Left renal pelvis (tissue), 4 donors: ENCODE results near the gene ECI1. TPM values are rescaled to one million over a fixed set of nuclear protein-coding genes. Genes with fewer than 3 reads are reported as not detected.
"Not testable (repeated sequence)": the region's sequence is repeated elsewhere in the genome, so short reads cannot be mapped to it uniquely, and the experiment has no call there.

Source experiments
- DNase-seq, 4 donors: peaks; one replicate each; pipeline ENCODE4 v3.0.0-alpha.2; 2013; ENCODE audit warnings: low read depth in 4 of 4, low spot score in 3 of 4
- polyA plus RNA-seq, 4 donors: library from polyadenylated mRNA; unstranded; fragments of 120-200 nt; gene quantifications; one replicate each; pipeline ENCODE4 v1.2.1, GENCODE V29; 2013; ENCODE audit not compliant: insufficient read length in 4 of 4

The ECI1 gene
- polyA plus RNA-seq, 4 donors: 30.5 to 89.5 (median 58.5) TPM

DNA sequence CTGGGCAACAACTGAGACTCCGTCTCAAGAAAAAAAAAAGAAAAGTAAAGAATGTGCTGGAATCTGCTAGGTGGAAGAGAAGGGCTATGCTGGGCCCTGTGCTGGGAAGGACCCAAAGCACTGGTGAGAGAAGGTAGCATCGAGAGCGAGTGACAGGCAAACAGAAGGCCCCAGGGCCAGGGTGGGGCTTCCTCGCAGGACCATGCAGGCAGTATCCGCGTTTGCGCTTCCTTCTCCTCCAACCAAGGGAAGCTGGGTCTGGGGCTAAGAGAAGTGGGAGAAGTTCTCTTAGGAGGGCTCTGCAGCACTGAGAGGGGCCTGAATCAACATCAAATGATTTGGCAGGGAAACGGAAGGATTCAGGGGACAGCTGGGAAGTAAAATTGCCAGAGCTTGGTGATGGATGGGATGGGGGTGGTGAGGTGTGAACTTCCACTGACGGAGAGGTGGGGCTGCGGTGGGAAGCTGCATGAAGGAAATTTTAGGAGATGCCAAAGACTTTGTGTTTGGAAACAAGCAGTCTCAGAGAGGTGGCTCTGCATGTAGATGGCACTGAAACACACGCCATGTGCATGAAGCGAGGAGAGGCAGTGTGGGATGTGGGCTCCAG lies 5.2 kb upstream of the ECI1 start:
- no peak for DNase-seq

- no peak for DNase-seq
Measured at GRCh38 chr16:2253293-2253692, 1.9 kb upstream of the ECI1 start.

GRCh38 chr16:2252806-2253148 lies 1.4 kb upstream of the ECI1 start:
- DNase-seq: no peak

- no peak for DNase-seq
Measured at GRCh38 chr16:2250652-2251295, 613 bp downstream of the ECI1 start.

DNA sequence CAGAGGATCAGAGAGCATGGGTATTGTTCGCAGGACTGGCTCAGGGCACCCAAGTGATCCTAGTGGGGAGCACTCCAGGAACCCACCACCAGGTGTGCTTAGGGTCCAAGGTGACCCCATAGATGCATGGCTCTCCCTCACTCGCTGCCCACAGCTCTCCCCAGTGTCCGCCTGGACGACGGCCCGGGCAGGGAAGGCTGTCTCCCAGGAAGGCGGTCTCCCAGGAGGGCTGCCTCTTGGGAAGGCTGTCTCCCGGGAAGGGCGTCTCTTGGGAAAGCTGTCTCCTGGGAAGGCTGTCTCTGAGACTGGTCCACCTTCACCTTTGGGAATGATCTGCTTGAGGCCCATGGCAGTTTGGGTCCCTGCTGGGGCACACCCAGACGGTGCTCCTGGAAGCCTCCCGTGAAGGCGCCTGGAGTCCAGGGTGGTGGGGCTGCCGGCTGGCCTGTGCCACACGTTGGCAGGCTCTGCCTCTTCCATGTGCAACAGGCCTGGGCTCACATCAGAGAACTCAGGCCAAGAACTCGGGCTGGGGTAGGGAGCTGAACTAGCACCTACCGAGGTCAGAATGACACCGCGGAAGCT lies 5.0 kb downstream of the ECI1 start:
- no peak for DNase-seq

DNA sequence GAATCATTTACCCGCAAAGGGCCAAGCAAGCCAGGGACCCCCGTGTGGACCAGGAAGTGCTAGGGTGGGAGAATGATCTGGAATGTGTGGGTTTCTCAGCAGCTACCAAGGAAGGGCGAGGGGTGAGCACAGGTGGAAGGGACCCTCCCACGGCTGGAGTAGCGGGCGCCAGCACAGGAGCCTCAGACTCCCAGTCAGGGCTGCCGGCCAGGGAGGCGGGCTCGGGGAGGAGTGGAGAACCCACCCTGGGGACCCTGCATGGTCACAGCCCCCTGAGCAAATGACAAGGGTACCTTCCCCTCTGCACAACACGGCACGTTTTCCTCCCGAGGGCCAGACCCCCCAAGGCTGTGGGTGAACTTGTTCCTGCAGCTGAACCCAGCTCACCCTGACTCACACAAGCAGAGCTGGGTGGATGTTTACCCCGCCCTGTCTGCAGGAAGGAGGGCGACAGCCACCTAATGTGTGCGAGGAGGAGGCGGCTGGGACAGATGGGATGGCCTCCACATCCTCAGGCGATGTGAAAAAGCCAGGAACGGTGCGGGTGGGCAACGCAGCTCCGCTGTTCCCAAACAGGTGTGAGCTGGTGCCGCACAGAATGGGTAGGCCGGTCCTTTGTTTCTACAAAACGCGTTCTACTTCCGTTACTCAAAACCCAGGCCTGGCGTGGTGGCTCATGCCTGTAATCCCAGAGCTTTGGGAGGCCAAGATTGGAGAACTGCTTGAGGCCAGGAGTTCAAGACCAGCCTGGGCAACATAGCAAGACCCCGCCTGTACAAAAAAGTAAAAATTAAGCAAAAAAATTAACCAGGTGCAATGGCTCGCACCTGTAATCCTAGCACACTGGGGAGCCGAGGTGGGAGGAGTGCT lies 6.2 kb downstream of the ECI1 start:
- DNase-seq: no peak

- no peak for DNase-seq
Measured at GRCh38 chr16:2244301-2244700, 7.1 kb downstream of the ECI1 start.

DNA sequence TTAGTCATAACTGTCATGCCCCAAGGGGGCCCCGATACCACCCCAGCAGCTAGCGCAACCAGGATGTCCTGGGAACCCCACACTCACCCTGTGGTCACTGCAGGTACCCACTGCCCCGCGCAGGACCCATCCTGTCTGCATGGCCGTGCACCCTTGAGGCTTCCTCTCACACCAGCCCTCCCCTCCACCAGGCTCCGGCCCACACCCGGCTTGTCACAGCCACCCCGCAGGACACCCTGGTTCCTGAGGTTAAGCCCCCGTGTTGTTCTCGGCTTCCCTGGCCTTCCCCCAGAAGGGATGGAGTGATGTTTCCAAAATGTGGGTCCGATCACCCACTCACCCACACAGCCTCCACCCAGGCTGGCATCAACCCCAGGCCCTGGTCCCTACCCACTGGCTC lies 7.6 kb downstream of the ECI1 start:
- no peak for DNase-seq

DNA sequence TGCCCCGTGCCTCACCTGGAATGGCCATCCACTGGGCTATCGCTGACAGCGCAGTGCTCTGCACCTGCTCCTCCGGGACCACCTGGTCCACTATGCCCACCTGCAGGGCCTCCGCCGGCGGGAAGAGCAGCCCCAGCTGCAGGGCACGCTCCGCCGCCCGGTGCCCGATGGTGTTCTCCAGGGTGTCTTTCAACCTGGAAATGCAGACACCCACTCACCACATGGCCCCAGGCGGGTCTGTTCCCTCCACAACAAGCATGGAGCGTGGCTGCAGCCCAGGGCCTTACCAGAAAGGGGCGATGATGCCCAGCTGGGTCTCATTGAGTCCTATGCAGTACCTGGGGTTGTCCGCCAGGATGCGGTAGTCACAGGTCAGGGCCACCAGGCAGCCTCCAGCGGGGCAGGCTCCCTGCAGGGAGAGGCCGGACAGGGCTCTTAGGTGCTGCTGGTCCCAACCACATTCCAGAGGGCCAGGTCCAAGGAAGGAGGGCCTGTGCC lies 8.3 kb downstream of the ECI1 start:
- no peak for DNase-seq

DNA sequence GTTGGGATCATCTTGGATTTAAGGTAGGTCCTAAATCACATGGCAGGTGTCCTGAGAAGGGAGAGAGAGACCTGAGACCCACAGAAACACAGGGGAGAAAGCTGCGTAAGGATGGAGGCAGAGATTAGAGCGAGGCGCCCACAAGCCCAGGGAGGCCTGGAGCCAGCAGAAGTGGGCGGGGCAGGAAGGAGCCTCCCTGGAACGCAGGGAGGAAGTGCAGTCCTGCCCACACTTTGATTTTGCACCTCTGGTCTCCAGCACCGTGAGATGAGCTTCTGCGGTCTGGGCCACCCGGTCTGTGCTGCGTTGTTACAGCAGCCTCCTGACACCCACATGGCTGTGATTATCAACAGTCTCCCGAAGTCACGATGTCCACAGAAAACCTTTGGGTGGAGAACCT lies 8.8 kb downstream of the ECI1 start:
- no peak for DNase-seq

- DNase-seq: not testable (repeated sequence)
Measured at GRCh38 chr16:2240331-2240730, 11.1 kb downstream of the ECI1 start.

DNA sequence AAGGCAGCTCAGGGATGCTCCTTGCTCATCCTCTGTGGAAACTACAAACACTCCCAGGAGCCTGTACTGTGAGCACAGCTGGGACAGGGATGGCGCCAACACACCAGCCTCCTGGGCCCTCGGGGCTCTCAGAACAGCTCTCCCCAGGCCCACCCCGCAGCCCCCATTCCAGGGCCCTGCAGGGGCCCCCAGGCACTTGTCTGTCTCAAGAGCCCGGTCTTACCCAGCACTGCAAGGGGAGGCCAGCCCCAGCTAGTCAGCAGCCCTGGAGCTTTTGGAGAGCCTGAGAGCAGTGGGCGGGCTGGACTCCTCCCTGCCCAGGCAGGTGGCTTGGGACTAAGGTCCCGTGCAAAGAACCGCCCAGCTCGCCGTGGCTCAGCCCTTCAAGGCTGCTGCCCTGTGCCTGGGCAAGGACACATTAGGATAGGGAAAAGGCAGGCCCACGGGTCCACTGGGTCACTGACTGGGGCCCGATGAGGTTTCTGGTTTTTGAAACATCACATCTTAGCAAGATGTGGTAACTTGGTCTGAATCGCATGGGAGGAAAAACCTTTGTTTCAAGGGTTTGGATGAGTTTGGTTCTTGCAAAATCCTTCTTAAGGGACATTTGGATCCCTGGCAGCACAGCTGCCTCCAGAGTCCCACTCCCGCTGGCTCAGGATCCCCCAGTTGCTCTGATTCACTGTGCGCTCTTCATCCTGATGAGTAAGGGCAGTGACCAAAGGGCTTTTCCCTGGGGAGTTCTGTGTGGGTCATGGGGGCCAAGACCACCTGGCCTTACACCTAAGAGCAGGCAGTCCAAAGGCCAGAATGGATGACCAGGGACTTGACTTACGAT lies 12.3 kb downstream of the ECI1 start:
- DNase-seq: no peak

- no peak for DNase-seq
Measured at GRCh38 chr16:2238150-2238837, 13.1 kb downstream of the ECI1 start.

- DNase-seq: no peak
Measured at GRCh38 chr16:2237493-2238149, 13.8 kb downstream of the ECI1 start.

DNA sequence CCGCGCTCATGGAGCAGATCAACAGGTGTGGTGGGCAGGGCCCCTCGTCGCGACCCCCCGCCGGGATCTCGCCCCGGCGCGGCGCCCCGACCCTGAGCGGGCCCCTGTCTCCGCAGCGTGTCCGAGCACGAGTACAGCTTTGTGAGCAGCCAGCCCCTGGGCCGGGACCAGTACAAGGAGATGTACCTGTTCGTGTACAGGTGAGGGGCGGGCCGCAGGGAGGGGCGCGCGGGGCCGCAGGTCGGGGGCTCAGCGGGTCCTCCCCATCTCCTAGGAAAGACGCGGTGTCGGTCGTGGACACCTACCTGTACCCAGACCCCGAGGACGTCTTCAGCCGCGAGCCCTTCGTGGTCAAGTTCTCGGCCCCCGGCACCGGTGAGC lies 14.3 kb downstream of the ECI1 start:
- no peak for DNase-seq

DNA sequence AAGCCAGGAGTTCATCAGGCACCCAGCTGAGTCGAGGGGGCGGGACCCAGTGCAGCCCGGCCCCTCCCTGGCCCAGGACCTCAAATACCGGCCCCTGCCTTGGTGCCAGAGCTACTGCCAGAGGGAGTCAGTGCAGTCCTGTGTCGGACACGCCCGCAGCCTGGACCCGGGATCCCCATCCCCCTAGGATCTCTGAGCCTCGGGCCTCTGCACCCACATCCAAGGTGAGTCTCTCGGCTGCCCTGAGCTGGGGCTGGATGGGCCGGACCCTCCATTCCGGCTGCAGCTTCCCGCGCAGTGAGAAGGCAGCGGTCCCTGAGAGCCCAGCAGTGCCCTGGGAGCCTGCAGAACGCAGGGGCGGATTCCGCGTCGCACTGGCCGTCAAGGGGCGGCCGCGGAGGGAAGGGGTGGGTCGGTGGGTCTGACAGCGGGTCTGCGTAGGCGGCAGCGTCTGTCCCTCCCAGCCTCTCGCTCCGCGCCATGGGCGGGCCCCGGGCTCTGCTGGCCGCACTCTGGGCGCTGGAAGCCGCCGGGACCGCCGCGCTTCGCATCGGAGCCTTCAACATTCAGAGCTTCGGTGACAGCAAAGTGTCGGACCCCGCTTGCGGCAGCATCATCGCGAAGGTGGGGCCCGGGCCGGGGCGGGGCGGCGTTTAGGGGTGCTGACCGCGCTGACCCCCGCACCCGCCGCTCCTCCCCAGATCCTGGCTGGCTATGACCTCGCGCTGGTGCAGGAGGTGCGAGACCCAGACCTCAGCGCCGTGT lies 14.9 kb downstream of the ECI1 start, which contains the start of gene DNASE1L2:
Gene DNASE1L2 (plus strand): TSS at position 108 of the 765 bp plus-strand sequence. CDS start 373 bp downstream, at position 481.
- no peak for DNase-seq

- no peak for DNase-seq
Measured at GRCh38 chr16:2235695-2236336, 15.6 kb downstream of the ECI1 start.

DNA sequence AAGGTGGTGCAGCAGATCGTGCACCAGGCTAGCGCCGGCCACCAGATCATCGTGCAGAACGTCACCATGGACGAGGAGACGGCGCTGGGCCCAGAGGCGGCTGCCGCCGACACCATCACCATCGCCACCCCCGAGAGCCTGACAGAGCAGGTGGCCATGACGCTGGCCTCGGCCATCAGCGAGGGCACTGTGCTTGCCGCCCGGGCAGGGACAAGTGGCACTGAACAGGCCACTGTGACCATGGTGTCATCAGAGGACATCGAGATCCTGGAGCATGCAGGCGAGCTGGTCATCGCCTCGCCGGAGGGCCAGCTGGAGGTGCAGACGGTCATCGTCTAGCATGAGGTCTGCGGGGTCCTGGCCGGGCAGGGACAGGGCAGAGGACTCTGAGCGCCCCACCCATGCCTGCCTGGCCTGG lies 16.1 kb downstream of the ECI1 start:
- DNase-seq: no peak
